GM12874 (cell line): ENCODE data around the gene EXOC3L4.

Source experiments
- CTCF ChIP-seq: IDR thresholded peaks from 2 replicates; pipeline ENCODE4 v1.5.1; 2011; ENCODE audit warnings: low read depth, mild to moderate bottlenecking, control low read depth, low read length, moderate library complexity; ENCODE audit not compliant: insufficient read depth

Gene EXOC3L4

GRCh38 chr14:103126088-103126872 lies 31.8 kb downstream of the EXOC3L4 start:
- no peak for TF ChIP-seq CTCF

GRCh38 chr14:103126873-103127304 lies 32.4 kb downstream of the EXOC3L4 start:
- TF ChIP-seq CTCF: no peak

DNA sequence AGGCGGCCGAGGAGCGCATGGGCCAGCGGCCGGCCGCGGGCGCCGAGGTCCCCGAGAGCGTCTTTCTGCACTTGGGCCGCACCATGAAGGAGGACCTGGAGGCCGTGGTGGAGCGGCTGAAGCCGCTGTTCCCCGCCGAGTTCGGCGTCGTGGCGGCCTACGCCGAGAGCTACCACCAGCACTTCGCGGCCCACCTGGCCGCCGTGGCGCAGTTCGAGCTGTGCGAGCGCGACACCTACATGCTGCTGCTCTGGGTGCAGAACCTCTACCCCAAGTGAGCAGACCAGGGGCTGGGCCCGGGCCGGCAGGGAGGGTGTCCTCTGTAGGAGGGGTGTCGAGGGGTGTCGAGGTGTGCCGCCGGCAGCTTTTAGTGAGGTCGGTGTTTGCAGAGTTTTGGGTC lies 32.8 kb downstream of the EXOC3L4 start:
- no peak for TF ChIP-seq CTCF

GRCh38 chr14:103127861-103128598 lies 33.5 kb downstream of the EXOC3L4 start:
- no peak for TF ChIP-seq CTCF

DNA sequence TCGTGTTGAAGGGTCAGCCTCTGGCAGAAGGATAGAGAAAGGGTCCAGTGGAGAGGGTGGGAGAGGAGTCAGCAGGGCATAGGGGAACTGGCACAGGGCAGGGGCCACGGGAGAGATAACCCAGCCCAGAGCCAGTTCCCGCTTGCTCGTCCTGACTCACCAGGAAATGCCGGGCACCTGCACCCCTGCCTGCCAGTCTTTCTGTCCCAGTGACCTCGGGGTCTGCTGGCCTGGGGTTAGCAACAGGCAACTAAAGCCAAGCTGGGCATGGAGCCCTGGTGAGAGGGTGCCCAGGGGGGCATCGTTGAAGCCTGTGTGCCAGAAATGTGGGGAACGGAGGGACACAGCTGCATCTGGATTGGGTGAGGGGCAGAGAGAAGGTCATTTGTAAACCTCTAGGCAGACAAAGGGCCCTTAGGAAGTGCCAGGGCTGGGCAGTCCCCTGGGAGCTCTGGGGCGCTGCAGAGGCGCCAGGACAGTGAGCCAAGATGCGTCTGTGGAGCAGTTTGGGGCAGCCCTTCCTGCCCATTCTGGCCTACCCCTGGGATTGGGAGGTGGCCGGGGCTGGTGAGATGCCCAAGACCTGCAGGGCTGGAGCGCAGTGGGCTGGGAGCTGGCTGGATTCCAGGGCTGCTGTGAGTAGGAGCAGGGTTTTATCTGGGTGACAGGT lies 34.2 kb downstream of the EXOC3L4 start:
- no peak for TF ChIP-seq CTCF

GRCh38 chr14:103129301-103130016 lies 34.9 kb downstream of the EXOC3L4 start:
- no peak for TF ChIP-seq CTCF
